Subcutaneous adipose tissue (tissue), 4 donors: ENCODE results near the gene GLE1. TPM values are rescaled to one million over a fixed set of nuclear protein-coding genes. Genes with fewer than 3 reads are reported as not detected.

Experiments used
- total RNA-seq, 4 donors: library from RNA; depleted of rRNA; stranded (reverse); fragments of >200 nt; gene quantifications; one replicate each; pipeline ENCODE4 v1.1.0, GENCODE V29; 2016
- TF ChIP-seq, protein P1 (sequence below): fragments of 450-650 bp; IDR thresholded peaks from one replicate; pipeline ENCODE4 v1.5.1; 2016; ENCODE audit warnings: low read depth, mild to moderate bottlenecking, control low read depth, antibody characterized with exemption, moderate library complexity

Gene GLE1
- total RNA-seq, 4 donors from 2014 or later, result 21.0 to 33.0 (median 23.4) TPM

- TF ChIP-seq, protein P1, sequence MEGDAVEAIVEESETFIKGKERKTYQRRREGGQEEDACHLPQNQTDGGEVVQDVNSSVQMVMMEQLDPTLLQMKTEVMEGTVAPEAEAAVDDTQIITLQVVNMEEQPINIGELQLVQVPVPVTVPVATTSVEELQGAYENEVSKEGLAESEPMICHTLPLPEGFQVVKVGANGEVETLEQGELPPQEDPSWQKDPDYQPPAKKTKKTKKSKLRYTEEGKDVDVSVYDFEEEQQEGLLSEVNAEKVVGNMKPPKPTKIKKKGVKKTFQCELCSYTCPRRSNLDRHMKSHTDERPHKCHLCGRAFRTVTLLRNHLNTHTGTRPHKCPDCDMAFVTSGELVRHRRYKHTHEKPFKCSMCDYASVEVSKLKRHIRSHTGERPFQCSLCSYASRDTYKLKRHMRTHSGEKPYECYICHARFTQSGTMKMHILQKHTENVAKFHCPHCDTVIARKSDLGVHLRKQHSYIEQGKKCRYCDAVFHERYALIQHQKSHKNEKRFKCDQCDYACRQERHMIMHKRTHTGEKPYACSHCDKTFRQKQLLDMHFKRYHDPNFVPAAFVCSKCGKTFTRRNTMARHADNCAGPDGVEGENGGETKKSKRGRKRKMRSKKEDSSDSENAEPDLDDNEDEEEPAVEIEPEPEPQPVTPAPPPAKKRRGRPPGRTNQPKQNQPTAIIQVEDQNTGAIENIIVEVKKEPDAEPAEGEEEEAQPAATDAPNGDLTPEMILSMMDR, result no peak
Measured at GRCh38 chr9:128568470-128569078, 64.1 kb downstream of the GLE1 start.

- TF ChIP-seq, protein P1, result no peak
Measured at GRCh38 chr9:128575469-128575868, 71.0 kb downstream of the GLE1 start.

- TF ChIP-seq, protein P1, result no peak
Measured at GRCh38 chr9:128575916-128576315, 71.4 kb downstream of the GLE1 start.

DNA sequence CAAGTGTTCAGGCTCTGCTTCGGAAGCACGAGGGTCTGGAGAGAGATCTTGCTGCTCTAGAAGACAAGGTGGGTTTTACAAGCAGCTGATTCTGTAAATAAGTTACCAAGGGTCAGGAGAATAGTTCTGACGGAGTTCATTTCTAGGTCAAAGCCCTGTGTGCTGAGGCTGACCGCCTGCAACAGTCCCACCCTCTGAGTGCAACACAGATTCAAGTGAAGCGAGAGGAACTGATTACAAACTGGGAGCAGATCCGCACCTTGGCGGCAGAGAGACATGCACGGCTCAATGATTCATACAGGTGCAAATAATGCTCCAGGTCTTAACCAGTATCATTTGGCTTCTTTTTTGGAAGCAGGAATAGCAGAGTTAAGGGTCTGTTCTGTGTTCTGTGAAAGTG lies 72.7 kb downstream of the GLE1 start:
- TF ChIP-seq, protein P1, result no peak

- TF ChIP-seq, protein P1, result no peak
Measured at GRCh38 chr9:128579194-128579593, 74.7 kb downstream of the GLE1 start.

GRCh38 chr9:128580731-128581130 lies 76.2 kb downstream of the GLE1 start:
- TF ChIP-seq, protein P1, result no peak

- TF ChIP-seq, protein P1, result no peak
Measured at GRCh38 chr9:128587453-128587852, 82.9 kb downstream of the GLE1 start.
